Fibroblast of villous mesenchyme (primary cell): ENCODE data around the gene SENP6. TPM values are rescaled to one million over a fixed set of nuclear protein-coding genes. Genes with fewer than 3 reads are reported as not detected.
"Not testable (repeated sequence)": the region's sequence is repeated elsewhere in the genome, so short reads cannot be mapped to it uniquely, and the experiment has no call there.

ENCODE experiments used
- DNase-seq: peaks from one replicate; pipeline ENCODE4 v3.0.0-alpha.2; 2010; ENCODE audit warnings: low read depth
- H3K4me3 ChIP-seq: 2 replicates; pipeline ENCODE4 v1.5.1; 2011; ENCODE audit warnings: low read depth, mild to moderate bottlenecking, low read length
- CTCF ChIP-seq: IDR thresholded peaks from 2 replicates; pipeline ENCODE4 v1.5.1; 2012; ENCODE audit warnings: low read depth, mild to moderate bottlenecking, low read length; ENCODE audit not compliant: insufficient read depth
- total RNA-seq: library from RNA; depleted of rRNA; stranded (reverse); fragments of >200 nt; gene quantifications from 2 replicates; pipeline ENCODE4 v1.2.3, GENCODE V29; 2012

Gene SENP6
- total RNA-seq, 1 donor, result 113 TPM

- DNase-seq, result no peak
- H3K4me3 ChIP-seq, result no peak overlapping the region
- TF ChIP-seq CTCF, result no peak
Measured at GRCh38 chr6:75568100-75568499, 33.6 kb upstream of the SENP6 start.

GRCh38 chr6:75568965-75569364 lies 32.7 kb upstream of the SENP6 start:
- H3K4me3 ChIP-seq, result no peak overlapping the region
- no peak for TF ChIP-seq CTCF
- DNase-seq, result no peak

- not testable (repeated sequence) for DNase-seq, H3K4me3 ChIP-seq
Measured at GRCh38 chr6:75570671-75571070, 31.0 kb upstream of the SENP6 start.

- DNase-seq, result no peak
- TF ChIP-seq CTCF, result no peak
- no peak overlapping the region for H3K4me3 ChIP-seq
Measured at GRCh38 chr6:75572072-75572471, 29.6 kb upstream of the SENP6 start.

- DNase-seq, result peak; percentile 13
- no peak for TF ChIP-seq CTCF
- no peak overlapping the region for H3K4me3 ChIP-seq
Measured at GRCh38 chr6:75579951-75580350, 21.7 kb upstream of the SENP6 start.

- TF ChIP-seq CTCF, result no peak
- H3K4me3 ChIP-seq, result no peak overlapping the region
- DNase-seq, result peak; percentile 25
Measured at GRCh38 chr6:75581231-75581630, 20.4 kb upstream of the SENP6 start.

- not testable (repeated sequence) for DNase-seq, H3K4me3 ChIP-seq
Measured at GRCh38 chr6:75584552-75584951, 17.1 kb upstream of the SENP6 start.

- DNase-seq, result no peak
- TF ChIP-seq CTCF, result no peak
- no peak overlapping the region for H3K4me3 ChIP-seq
Measured at GRCh38 chr6:75588948-75589347, 12.7 kb upstream of the SENP6 start.
